Mesenteric fat pad (tissue), 1 donor: ENCODE data around the gene STXBP2. TPM values are rescaled to one million over a fixed set of nuclear protein-coding genes. Genes with fewer than 3 reads are reported as not detected.

Source experiments
- DNase-seq: peaks from one replicate; pipeline ENCODE4 v3.0.0-alpha.2; 2020; ENCODE audit warnings: low spot score
- microRNA-seq: library from miRNA; unstranded; fragments of <30 nt; microRNA quantifications from one replicate; pipeline ENCODE4 v1.2.0, GENCODE V29; 2020; ENCODE audit warnings: borderline number of aligned reads
- total RNA-seq: library from RNA; stranded (reverse); fragmentation: NEBNext Ultra II Directional; extraction: Animal tissue kit (Norgen Biotek cat#: 25700); gene quantifications from one replicate; pipeline ENCODE4 v1.2.1, GENCODE V29; 2021
- donor health status: DM: yes; HTN: yes; CAD: no.

STXBP2 gene
- total RNA-seq, 1 donor from 2014 or later = 60.4 TPM

DNA sequence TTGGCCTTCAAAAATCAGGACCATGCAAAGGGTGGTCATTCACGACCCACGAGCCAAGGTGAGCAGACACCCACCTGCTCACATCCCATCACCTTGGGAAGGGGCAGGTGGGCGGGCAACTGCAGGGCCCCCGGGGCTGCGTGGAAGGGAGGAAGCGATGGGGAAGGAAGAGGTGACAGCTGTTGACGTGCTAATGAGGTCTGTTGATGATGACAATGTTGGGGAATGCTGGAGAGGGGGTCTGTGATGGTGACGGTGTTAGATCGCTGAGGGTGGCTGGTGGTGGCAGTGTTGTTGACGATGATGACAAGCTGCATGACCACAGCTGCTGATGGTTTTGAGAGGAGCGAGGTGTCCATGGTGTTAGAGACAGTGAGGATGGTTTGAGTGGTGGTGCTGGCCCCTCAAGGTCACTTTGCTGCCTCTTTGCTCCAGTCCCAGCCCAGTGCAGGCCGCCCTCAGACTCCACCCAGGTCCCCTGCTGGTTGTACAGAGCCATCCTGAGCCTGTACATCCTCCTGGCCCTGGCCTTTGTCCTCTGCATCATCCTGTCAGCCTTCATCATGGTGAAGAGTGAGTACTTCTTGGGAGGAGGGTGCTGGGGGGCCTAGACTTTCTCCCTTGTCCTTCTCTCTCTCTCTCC lies 40.9 kb downstream of the STXBP2 start:
- DNase-seq = no peak

DNA sequence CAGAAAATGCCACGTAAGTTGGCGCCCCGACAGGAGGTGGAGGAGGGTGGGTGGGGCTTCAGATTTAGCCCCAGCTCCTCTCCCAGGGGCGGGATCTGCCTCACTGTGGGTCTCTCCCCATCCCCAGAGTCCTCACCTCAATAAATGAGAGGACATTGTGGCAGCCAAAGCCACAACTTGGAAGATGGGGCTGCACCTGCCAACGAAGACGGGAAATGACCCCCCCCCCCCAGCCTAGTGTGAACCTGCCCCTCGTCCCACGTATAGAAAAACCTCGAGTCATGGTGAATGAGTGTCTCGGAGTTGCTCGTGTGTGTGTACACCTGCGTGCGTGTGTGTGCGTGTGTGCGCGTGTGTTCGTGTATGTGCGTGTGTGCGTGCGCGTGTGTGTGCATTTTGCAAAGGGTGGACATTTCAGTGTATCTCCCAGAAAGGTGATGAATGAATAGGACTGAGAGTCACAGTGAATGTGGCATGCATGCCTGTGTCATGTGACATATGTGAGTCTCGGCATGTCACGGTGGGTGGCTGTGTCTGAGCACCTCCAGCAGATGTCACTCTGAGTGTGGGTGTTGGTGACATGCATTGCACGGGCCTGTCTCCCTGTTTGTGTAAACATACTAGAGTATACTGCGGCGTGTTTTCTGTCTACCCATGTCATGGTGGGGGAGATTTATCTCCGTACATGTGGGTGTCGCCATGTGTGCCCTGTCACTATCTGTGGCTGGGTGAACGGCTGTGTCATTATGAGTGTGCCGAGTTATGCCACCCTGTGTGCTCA lies 42.3 kb downstream of the STXBP2 start:
- DNase-seq = no peak

DNA sequence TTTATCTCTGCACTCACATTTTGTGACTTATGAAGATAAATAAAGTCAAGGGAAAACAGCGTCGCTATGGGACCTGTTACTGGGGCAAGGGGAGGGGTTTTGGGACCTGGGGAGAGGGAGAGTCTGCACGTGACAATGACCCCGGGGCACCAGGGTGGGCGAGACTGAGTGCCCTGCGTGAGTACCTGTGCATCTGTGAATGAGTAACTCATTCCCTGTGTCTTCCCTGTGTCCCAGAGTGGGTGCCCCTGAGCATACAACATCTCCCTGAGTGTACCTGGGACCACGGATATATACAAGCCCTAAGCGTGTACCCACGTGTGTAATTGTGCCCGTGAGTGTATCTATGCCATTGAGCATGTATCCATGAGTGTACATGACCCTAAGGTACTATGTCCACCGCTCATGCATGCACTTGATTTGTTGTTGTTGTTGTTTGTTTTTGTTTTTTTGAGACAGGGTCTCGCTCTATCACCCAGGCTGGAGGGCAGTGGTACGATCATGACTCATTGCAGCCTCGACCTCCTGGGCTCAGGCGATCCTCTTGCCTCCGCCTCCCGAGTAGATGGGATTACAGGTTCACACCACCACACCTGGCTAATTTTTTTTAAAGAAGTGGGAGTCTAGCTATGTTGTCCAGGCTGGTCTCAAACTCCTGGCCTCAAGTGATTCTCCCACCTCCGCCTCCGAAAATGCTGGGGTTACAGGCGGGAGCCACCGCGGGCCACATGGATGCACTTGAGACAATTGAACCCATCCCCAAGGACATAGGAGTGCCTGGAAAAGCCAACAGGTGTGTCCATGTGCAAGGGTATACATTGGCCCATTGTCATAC lies 43.1 kb downstream of the STXBP2 start:
- DNase-seq = no peak

DNA sequence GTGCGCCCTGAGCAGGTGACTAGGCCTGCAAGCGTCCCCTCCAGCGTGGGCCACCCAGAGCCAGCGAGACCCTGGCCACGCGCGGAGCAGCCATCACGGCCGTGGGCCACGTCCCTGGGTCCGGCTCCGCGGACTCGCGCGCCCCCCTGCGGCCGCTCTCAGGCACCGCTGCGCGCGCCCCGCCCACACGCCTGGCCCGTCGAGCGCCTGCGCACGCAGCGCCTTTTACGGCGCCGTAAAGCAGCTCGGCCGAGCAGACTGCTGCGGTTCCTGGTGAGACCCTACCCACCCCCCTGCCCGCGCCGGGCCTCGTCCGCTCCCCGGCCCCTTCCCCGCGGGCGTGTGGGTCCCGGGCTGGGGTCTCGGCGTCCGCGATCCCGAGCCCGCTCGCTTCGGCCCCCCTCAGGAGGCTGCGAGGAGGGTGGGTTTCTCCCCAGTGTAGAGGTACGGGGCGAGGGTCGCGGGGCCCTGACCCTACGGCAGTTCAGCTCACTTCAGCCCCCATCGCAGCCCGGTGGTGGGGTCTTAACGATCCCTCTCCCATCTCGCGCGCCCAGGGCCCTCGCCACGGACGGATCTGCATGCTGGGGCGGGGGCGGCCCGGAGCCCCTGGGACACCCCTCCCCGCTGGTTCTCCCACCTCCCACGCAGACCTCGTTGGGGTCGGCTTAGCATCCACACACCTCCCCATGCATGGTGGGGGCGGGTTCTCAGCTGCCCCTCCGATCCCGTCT lies 43.9 kb downstream of the STXBP2 start, which contains the start of gene TRAPPC5:
TSS of gene TRAPPC5 (plus strand) at position 228 of the 734 bp plus-strand sequence. CDS start 1,421 bp downstream, outside the sequence.
- DNase-seq = peak; percentile 97

DNA sequence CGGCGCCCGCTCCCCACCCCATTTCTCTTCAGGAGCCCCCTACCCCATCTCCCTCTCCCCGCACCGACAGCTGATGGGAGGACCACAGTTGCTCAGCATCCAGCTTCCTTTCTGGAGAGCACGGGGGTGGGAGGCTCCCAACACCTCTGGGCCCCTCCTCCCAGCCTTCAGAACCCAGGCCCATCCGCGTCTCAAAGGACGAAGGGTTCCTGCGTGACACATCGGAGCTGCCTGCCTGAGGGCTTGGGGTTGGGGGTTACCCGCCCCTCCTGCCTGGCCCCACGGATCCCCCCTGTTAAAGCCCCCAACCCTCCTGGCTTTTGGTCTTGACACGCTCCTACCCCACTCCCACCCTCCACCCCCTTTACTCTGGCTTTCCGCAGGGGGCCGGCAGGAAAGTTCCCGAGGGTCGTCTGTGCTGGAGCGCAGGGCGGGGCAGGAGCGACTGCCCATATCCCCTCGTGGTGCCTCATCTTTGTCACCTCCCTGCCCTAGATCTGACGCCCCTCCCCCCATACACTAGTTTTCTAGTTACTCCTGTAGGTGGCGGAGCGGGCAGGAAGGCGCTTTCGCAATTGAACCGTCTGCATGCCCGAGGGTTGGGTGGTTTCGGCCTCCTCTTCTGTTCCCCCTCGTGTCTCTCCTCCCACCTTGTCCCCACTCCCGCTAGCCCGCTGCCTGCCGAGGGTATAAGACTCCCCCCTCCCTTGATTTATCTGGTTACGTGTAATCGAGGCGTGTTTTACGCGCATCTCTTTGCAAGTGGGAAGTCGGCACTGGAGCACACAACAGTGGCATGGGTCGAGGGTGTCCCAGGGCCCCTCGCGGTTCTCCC lies 44.6 kb downstream of the STXBP2 start:
- DNase-seq = peak; percentile 92

DNA sequence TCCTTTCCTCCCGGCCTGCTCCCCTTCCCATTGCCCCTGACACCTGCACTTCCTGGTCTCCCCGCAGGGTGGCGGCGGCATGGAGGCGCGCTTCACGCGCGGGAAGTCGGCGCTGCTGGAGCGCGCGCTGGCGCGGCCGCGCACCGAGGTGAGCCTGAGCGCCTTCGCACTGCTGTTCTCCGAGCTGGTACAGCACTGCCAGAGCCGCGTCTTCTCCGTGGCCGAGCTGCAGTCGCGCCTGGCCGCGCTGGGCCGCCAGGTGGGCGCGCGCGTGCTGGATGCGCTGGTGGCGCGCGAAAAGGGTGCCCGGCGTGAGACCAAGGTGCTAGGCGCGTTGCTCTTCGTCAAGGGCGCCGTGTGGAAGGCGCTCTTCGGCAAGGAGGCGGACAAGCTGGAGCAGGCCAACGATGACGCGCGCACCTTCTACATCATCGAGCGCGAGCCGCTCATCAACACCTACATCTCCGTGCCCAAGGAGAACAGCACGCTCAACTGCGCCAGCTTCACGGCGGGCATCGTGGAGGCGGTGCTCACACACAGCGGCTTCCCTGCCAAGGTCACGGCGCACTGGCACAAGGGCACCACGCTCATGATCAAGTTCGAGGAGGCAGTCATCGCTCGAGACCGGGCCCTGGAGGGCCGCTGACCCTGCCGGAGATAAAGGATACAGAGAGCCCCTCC lies 45.4 kb downstream of the STXBP2 start:
- DNase-seq = no peak

DNA sequence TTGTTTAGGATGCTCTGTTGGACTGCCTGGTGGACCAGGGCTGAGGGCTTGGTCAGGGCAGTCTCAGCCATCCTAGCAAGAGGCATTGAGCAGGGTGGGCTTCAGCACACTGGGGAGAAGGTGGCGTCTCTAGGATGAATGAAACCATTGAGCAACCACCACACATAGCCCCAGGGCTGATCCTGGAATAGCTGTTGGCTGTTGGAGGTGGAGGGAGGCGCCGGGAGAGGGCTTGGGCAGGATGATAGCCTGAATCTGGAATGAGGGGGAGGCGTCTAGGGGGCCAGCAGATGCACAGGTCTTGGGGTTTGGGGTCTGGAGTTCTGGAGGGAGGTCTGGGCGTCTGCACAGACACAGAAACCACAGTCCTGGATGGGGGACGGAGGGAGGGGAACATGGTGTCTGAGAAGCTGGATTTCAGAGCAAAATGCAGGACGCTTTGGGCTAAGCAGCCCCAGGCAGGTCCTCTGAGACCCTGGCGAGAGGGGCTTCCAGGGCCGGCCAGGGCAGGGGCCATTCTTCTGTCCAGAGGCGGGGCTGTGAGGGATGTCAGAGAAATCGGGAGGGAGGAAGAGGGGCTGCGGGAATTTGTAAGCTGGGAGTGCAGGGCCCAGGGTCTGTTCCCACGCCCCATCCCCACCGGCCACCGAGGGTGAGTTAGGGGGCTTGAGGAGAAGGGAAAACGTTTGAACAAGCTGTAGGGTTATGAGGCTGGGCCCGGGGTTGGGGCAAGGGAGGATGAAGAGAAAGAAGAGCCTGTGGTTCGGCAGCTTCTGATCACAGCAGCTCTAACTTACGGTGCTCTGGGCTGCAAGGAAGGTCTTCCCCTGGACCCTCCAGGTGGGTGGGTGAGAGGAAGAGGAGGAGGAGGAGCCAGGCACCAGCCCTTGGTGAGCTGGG lies 48.9 kb downstream of the STXBP2 start:
- DNase-seq = no peak

DNA sequence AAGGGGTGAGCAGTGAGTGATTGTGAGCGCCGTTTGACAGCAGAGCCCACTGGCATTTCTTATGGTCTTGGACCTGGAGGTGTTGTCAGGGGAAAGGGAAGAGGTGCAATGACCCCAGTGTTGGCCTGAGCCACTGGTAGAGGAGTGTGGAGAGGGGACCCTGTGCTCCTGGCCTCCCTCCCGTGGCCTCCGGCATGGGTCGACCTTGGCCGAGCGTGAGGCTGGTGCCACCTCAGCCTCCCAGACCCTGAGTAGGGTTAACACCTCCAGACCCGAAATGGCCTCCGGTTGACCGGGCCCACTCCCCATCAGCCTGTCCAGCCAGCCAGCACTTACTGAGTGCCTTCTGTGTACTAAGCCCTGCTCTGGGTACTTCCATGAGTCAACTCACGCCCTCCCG lies 50.3 kb downstream of the STXBP2 start:
- DNase-seq = no peak

DNA sequence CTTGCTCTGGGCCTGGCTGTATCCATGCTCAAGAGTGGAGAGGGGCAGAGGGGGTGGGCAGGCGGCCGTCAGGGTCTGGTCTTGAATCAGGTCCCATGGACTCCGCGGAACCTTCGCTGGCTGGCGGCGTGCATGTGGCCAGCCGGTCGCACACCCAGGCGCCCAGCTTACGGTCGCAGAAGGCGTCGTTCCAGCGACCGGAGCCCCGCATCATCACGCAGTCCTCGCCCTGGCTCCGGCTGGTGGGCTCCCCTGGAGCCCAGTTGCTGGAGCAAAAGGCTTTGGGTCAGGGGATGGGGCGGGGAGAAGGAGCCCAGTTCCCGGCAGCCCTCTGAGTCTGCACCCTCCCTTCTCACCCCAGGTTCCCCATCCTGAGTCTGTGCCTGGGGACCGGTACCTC lies 52.3 kb downstream of the STXBP2 start:
- no peak for DNase-seq

DNA sequence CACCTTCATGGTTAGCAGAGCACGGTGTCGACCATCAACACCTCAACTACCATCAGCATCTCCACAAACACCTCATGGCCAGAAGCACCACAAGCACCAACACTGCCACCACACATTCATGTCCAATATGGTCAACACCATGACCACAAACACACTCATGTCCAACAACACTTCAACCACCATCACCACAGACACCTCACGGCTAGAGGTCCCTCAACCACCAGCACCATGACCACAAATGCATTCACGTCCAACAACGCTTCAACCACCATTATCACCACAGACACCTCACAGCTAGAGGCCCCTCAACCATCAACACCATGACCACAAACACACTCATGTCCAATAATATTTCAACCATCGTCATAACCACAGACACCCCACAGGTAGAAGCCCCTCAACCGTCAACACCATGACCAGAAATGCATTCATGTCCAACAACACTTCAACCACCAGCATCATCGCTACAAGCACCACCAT lies 53.9 kb downstream of the STXBP2 start:
- DNase-seq = no peak

DNA sequence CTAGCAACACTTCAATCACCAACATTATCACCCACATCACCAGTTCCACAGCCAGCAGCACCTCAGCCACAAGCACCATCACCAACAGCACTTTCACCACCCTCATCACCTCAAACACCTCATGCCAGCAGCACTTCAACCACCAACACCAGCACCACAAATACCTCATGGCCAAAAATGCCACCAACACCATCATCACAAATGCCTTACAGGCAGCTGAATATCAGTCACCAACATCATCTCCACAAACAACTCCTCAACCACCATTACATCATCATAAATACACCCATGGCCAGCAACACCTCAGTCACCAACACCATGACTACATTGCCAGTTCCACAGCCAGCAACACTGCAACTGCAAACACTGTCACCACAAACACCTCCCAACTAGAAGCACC lies 54.6 kb downstream of the STXBP2 start:
- DNase-seq = no peak

DNA sequence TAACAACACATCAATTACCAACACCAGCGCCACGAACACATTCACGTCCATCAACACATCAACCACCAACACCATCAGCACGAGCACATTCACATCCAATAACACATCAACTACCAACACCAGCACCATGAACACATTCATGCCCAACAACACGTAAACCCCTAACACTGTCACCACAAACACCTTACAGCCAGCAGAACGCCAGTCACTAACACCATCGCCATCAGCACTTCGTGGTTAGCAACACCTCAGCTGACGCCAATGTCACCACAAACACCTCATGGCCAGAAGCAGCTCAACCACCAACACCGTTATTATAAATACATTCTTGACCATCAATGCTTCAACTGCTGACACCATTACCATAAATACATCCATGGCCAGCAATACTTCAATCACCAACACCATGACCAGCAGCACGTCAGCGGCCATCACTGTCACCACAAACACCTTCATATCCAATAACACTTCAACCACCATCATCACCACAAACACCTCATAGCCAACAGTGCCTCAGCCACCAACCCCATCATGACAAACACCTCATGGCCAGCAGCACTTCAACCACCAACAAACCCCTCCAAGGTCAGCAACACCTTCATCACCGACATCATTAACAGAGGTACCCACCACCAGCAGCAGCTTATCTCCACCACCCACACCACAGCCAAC lies 55.6 kb downstream of the STXBP2 start:
- DNase-seq = no peak

DNA sequence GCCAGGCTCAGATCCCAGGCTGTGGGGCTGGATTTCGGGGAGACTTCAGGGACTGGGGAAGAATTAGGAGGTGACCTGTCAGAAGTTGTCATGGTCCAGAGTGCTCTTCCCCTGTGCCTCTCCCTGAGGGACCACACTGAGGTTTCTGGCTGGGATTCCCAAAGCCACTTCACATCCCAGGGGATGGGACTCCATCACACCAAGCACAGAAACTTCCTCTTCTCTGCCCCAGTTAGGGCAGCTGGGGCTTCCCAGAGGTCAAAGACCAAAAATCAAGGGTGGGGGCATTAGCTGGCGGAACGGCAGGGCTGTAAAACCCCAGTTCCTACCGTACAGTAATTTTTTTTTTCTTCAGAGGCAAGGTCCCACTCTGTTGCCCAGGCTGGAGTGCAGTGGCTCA lies 57.6 kb downstream of the STXBP2 start:
- DNase-seq = no peak

Small RNAs within 50 kb of the gene (microRNA-seq; reads per million reads assigned to microRNA genes)
- not detected for gene MIR6792

Other genes with a start within 250 kb of the STXBP2 start
- gene PEX11G, start 148.1 kb upstream of the STXBP2 start, total RNA-seq = 3.5 TPM
- 59.1 TPM for gene ZNF358, start 121.0 kb upstream of the STXBP2 start, total RNA-seq
- gene MCOLN1, start 114.5 kb upstream of the STXBP2 start, total RNA-seq = 55.5 TPM
- 84.8 TPM for gene PNPLA6, start 101.4 kb upstream of the STXBP2 start, total RNA-seq
- gene CAMSAP3, start 41.2 kb upstream of the STXBP2 start, total RNA-seq = 0.32 TPM
- 19.5 TPM for gene XAB2, start 7.6 kb upstream of the STXBP2 start, total RNA-seq
- 98.6 TPM for gene PET100, start 7.3 kb upstream of the STXBP2 start, total RNA-seq
- gene PCP2, start 3.4 kb upstream of the STXBP2 start, total RNA-seq = not detected
- gene RETN, start 31.9 kb downstream of the STXBP2 start, total RNA-seq = 4.8 TPM
- gene MCEMP1, start 40.0 kb downstream of the STXBP2 start, total RNA-seq = 9.1 TPM
- gene TRAPPC5, start 43.7 kb downstream of the STXBP2 start, total RNA-seq = 107 TPM
- gene FCER2, start 65.0 kb downstream of the STXBP2 start, total RNA-seq = 0.67 TPM
- gene CLEC4G, start 95.0 kb downstream of the STXBP2 start, total RNA-seq = 10.1 TPM
- gene CD209, start 110.4 kb downstream of the STXBP2 start, total RNA-seq = 63.5 TPM
- gene CLEC4M, start 126.1 kb downstream of the STXBP2 start, total RNA-seq = not detected
- 15.4 TPM for gene EVI5L, start 193.1 kb downstream of the STXBP2 start, total RNA-seq
- gene PRR36, start 237.3 kb downstream of the STXBP2 start, total RNA-seq = not detected